WERI-Rb-1 (cell line): ENCODE results near the gene TRIM15.

Experiments used
- DNase-seq: peaks from one replicate; pipeline ENCODE4 v3.0.0-alpha.2; 2020
- H3K27ac ChIP-seq: fragments of 250-450 bp; sonication (Bioruptor Pico); 2 replicates; pipeline ENCODE4 v1.5.1; 2020; ENCODE audit warnings: mild to moderate bottlenecking, moderate library complexity
- H3K27me3 ChIP-seq: fragments of 250-450 bp; sonication (Bioruptor Pico); 2 replicates; pipeline ENCODE4 v1.5.1; 2021; ENCODE audit warnings: mild to moderate bottlenecking, low read depth, moderate library complexity; ENCODE audit not compliant: insufficient read depth, severe bottlenecking
- H3K36me3 ChIP-seq: fragments of 250-450 bp; sonication (Bioruptor Pico); 2 replicates; pipeline ENCODE4 v1.5.1; 2020; ENCODE audit warnings: mild to moderate bottlenecking, moderate library complexity
- H3K4me3 ChIP-seq: 2 replicates; pipeline ENCODE4 v1.5.1; 2011; ENCODE audit warnings: low read depth, mild to moderate bottlenecking, control low read depth, low read length
- H3K9me3 ChIP-seq: fragments of 250-450 bp; sonication (Bioruptor Pico); 2 replicates; pipeline ENCODE4 v1.5.1; 2021; ENCODE audit warnings: mild to moderate bottlenecking, moderate library complexity; ENCODE audit not compliant: severe bottlenecking
- TF ChIP-seq, protein P1 (sequence below): IDR thresholded peaks from 2 replicates; pipeline ENCODE4 v1.5.1; 2011; ENCODE audit warnings: low read depth, mild to moderate bottlenecking, control low read depth, inconsistent platforms, low read length

The TRIM15 gene

DNA sequence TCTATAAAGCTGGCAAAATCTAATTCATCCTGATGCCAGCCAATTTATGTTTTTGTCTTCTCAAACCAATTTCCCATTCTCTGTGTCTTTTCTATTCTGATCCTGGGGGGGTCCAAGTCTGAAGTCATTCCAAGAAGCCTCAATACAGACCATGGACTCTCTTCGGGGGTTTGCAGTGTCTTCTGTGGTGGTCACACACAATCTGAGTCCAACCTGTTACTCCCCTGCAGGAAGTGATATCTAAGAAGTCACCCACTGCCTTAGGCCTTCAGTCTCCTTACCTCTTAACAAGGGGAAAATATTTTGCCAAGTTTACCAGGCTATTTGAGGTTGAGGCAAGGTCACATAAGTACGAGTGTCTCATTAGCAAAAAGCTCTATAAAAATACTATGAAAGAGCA, 48.0 kb downstream of the TRIM15 start:
- no peak overlapping the region for H3K4me3 ChIP-seq
- peaks cover 31% of the 10 kb centered on the region for H3K36me3 ChIP-seq
- TF ChIP-seq, protein P1, sequence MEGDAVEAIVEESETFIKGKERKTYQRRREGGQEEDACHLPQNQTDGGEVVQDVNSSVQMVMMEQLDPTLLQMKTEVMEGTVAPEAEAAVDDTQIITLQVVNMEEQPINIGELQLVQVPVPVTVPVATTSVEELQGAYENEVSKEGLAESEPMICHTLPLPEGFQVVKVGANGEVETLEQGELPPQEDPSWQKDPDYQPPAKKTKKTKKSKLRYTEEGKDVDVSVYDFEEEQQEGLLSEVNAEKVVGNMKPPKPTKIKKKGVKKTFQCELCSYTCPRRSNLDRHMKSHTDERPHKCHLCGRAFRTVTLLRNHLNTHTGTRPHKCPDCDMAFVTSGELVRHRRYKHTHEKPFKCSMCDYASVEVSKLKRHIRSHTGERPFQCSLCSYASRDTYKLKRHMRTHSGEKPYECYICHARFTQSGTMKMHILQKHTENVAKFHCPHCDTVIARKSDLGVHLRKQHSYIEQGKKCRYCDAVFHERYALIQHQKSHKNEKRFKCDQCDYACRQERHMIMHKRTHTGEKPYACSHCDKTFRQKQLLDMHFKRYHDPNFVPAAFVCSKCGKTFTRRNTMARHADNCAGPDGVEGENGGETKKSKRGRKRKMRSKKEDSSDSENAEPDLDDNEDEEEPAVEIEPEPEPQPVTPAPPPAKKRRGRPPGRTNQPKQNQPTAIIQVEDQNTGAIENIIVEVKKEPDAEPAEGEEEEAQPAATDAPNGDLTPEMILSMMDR: no peak
- H3K9me3 ChIP-seq: no peaks in the 10 kb centered on the region
- no peak for DNase-seq
- no peak overlapping the region for H3K27ac ChIP-seq
- H3K27me3 ChIP-seq: no peaks in the 10 kb centered on the region

DNA sequence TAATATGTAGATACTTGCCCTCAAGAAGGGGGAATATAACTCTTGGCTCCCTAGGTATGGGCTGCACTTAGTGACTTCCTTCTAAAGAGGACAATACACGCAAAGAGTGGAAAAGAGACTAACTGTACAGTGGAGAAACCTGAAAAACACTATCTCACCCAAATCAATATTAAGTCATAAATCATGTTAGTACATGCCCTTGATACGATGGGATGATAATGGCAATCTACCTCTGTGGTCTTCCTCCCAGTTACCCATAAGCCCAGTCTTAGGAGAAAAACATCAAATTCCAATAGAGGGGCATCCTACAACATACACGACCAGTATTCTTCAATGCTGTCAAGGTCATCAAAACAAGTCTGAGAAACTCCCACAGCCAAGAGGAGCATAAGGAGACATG, 48.6 kb downstream of the TRIM15 start:
- Histone ChIP-seq H3K27me3 (no peaks in the 10 kb centered on the region), H3K27ac (no peak overlapping the region), H3K9me3 (no peaks in the 10 kb centered on the region), H3K36me3 (peaks cover 25% of the 10 kb centered on the region), H3K4me3 (peak overlapping the region; percentile 97)
- TF ChIP-seq, protein P1: no peak
- DNase-seq: no peak

DNA sequence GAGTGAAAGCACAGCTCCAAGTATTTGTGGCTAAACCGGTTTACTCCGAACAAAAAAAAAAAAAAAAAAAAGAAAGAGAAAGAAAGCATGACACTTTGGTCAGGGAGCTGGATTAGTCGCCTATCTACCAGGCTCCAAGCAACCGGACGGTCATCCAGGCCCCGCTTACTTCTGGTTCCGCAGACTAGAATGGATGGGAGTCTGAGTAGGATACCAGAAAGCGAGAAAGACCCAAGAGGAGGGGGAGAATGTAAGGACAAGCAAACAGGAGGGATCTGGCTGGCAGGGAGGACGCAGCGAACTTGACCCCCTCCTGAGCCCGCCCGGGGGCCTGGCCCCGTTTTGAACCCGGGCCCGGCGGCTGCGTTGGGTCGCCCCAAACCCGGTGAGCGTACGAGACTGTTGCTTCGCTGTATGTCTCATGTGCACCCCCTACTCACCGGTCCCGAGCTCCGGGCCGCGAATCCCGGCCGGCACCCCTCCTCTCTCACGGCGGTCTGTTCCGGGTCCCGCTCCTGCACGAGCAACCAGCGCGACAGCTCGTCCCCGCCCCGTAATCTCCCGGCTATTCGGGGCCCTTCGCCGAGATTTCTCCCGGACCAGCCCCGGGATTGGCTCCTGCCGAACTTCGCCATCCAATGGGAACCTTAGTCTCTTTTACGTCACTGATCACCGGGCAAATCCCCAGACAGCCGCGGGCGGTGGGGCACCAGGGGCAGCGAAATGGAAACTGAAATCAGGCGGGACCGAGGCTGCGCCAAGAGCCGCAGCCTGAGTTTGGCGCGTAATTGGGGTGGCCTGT, 49.7 kb downstream of the TRIM15 start, which contains the start of gene TRIM26:
TRIM26 (minus strand) TSS at position 542 of the 802 bp plus-strand sequence. CDS start 14,303 bp downstream, outside the sequence.
- DNase-seq: peak; percentile 100
- Histone ChIP-seq H3K36me3 (peaks cover 24% of the 10 kb centered on the region), H3K4me3 (peak within 1 kb of the TSS; percentile 97), H3K27ac (peak within 1 kb of the TSS; percentile 91), H3K9me3 (no peaks in the 10 kb centered on the region), H3K27me3 (no peaks in the 10 kb centered on the region)
- TF ChIP-seq, protein P1: no peak

DNA sequence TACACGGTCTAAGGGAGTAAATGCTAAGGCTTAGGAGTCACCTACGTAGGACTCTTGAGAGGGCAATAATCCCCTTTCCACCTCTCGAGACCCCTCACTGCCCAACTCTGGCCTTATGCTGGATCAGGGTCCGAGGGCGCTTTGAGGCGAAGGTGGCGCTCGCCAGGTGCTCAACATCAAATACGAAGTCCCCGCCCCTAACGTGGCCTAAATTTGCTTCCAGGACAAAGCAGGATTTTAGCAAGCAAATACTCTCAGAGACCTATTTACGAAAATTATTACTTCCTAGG, 50.3 kb downstream of the TRIM15 start:
- H3K4me3 ChIP-seq: peak overlapping the region; percentile 97
- H3K27ac ChIP-seq: peak overlapping the region; percentile 91
- H3K36me3 ChIP-seq: peaks cover 23% of the 10 kb centered on the region
- no peaks in the 10 kb centered on the region for H3K27me3 ChIP-seq
- no peak for DNase-seq
- no peaks in the 10 kb centered on the region for H3K9me3 ChIP-seq
- TF ChIP-seq, protein P1: peak; percentile 24; the same call in 1 of the 2 replicates

DNA sequence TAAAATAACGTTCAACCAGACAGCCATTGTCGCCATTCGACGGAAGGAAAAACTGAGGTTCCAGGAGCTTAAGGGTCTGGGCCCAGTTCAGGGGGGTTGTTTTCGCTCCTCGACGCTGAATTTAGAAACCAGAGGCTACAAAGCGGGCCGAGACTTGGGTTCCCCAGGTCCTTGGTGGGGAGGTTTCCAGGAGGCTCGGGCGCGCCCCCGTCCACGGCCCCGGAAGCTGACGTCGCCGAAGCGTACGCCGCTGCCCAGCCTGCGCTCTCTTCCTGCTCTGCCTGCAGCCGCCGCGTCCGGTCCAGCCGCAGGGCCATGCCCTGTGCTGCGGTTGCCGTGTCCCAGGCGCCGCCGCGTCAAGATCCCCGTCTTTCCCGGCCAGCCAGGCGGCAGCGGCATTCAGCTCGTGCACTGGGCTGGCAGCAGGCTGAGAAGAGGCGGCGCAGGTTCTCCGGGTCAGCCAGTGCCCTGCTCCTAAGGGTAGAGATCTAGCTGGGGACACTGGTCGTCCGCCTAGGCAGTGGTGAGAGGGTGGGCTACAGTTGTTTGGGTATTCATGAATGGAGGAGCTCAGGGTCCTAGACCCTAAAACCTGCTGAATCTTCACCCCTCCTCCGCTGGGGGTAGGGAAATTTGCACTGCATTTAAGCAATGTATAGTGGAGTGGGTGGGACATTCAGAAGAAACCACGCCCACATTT, 50.8 kb downstream of the TRIM15 start:
- Histone ChIP-seq H3K27ac (peak overlapping the region; percentile 91), H3K9me3 (no peaks in the 10 kb centered on the region), H3K27me3 (no peaks in the 10 kb centered on the region), H3K36me3 (peaks cover 18% of the 10 kb centered on the region), H3K4me3 (peak overlapping the region; percentile 97)
- DNase-seq: peak; percentile 87
- TF ChIP-seq, protein P1: no peak
